Activated naive CD4-positive, alpha-beta T cell treated with anti-CD3 and anti-CD28 coated beads, Interleukin-2, amount 50 U/mL, for 72 hours (primary cell): ENCODE results near the gene C4orf36. TPM values are rescaled to one million over a fixed set of nuclear protein-coding genes. Genes with fewer than 3 reads are reported as not detected.

Source experiments
- ATAC-seq, 2 donors: fragments of 150-1000 bp; cut with Tn5 transposase; 2 replicates each; pipeline ENCODE4 v1.10.0; 2021; ENCODE audit warnings: mild to moderate bottlenecking in 2 of 2, moderate library complexity in 2 of 2
- DNase-seq, 2 donors: peaks; one replicate each; pipeline ENCODE4 v3.0.0; 2021 to 2022; ENCODE audit warnings: low spot score in 2 of 2
- H3K27ac Mint-ChIP-seq, 2 donors: one replicate each; pipeline ENCODE4 v1.8.0; 2022; ENCODE audit warnings: mild to moderate bottlenecking in 2 of 2, mixed read lengths in 2 of 2
- H3K36me3 Mint-ChIP-seq, 2 donors: one replicate each; pipeline ENCODE4 v1.8.0; 2022; ENCODE audit warnings: mixed read lengths in 2 of 2
- H3K9me3 Mint-ChIP-seq, 2 donors: one replicate each; pipeline ENCODE4 v1.8.0; 2022; ENCODE audit warnings: mixed read lengths in 2 of 2
- total RNA-seq, 2 donors: library from RNA; stranded (reverse); gene quantifications; one replicate each; pipeline ENCODE4 v1.2.3, GENCODE V29; 2022

Gene C4orf36
- total RNA-seq, 2 donors from 2014 or later: not detected

GRCh38 chr4:86845593-86845992 lies 46.6 kb downstream of the C4orf36 start:
- no peak for ATAC-seq
- Mint-ChIP-seq H3K36me3 (no peaks in the 10 kb centered on the region), H3K9me3 (no peaks in the 10 kb centered on the region), H3K27ac (no peak overlapping the region)
- DNase-seq: no peak

DNA sequence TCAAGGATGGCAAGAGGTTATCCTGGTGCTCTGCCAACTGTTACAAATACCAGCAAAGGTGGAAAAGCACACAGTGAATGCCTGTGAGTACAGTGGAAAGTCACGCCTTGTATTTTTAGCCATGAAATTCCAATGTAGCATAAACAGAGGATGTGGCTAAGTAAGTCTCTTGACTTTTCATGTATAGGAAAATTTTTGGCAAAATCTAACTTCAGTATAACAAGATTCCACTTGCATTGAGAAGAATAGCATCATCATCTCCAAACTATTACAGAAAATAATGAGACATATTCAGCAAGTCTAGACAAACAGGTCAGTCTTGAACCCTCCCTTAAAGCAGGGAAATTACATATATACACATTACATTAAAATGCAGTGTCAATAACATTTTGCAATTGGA lies 50.9 kb downstream of the C4orf36 start:
- Mint-ChIP-seq H3K9me3 (no peaks in the 10 kb centered on the region), H3K27ac (no peak overlapping the region), H3K36me3 (no peaks in the 10 kb centered on the region)
- ATAC-seq (no peak), DNase-seq (no peak)

DNA sequence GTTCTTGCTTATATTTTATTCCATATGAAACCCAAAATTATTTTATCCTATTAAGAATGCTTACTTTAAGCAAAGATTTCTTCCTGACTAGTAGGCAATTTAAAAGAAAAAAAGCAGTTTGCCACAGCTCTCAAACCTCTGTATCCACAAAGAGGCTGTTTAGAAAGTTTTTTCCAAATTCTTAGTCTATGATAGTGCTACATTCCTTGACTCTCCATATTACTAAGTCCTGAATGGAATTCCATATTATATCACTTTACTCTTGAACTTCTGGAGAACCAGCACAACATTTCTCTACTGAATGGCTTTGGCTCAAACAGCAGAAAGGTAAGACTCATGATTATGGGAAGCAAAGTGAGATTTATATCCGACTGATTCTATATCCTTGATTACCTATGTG lies 51.4 kb downstream of the C4orf36 start:
- Mint-ChIP-seq H3K27ac (no peak overlapping the region), H3K9me3 (no peaks in the 10 kb centered on the region), H3K36me3 (no peaks in the 10 kb centered on the region)
- ATAC-seq (no peak), DNase-seq (no peak)

- Mint-ChIP-seq H3K27ac (no peak overlapping the region), H3K9me3 (no peaks in the 10 kb centered on the region), H3K36me3 (no peaks in the 10 kb centered on the region)
- no peak for ATAC-seq
- DNase-seq: no peak
Measured at GRCh38 chr4:86837691-86838503, 54.3 kb downstream of the C4orf36 start.

GRCh38 chr4:86835677-86836076 lies 56.5 kb downstream of the C4orf36 start:
- ATAC-seq: no peak
- H3K9me3 Mint-ChIP-seq: no peaks in the 10 kb centered on the region
- H3K27ac Mint-ChIP-seq: peak overlapping the region in 1 of 2 donors; percentile 26
- no peak for DNase-seq
- no peaks in the 10 kb centered on the region for H3K36me3 Mint-ChIP-seq

- DNase-seq (no peak), ATAC-seq (no peak)
- H3K36me3 Mint-ChIP-seq: no peaks in the 10 kb centered on the region
- no peak overlapping the region for H3K27ac Mint-ChIP-seq
- no peaks in the 10 kb centered on the region for H3K9me3 Mint-ChIP-seq
Measured at GRCh38 chr4:86834901-86835300, 57.3 kb downstream of the C4orf36 start.

DNA sequence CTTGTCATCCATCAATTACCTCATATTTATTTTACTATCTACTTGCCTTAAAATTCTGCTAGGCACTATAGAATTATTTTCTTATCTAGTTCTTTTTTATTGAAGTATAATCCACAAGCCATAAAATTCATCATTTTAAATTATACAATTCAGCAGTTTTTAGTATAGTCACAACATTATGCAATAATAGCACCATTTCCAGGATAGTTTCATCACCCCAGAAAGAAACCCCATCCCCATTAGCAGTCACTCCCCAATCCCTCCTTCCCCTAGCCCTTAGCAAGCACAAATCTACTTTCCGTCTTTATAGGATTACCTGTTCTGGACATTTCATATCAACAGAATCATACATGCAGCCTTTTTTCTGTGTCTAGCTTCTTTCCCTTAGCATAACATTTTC lies 58.6 kb downstream of the C4orf36 start:
- no peaks in the 10 kb centered on the region for H3K9me3 Mint-ChIP-seq
- no peak for ATAC-seq
- H3K36me3 Mint-ChIP-seq: no peaks in the 10 kb centered on the region
- no peak overlapping the region for H3K27ac Mint-ChIP-seq
- DNase-seq: no peak

DNA sequence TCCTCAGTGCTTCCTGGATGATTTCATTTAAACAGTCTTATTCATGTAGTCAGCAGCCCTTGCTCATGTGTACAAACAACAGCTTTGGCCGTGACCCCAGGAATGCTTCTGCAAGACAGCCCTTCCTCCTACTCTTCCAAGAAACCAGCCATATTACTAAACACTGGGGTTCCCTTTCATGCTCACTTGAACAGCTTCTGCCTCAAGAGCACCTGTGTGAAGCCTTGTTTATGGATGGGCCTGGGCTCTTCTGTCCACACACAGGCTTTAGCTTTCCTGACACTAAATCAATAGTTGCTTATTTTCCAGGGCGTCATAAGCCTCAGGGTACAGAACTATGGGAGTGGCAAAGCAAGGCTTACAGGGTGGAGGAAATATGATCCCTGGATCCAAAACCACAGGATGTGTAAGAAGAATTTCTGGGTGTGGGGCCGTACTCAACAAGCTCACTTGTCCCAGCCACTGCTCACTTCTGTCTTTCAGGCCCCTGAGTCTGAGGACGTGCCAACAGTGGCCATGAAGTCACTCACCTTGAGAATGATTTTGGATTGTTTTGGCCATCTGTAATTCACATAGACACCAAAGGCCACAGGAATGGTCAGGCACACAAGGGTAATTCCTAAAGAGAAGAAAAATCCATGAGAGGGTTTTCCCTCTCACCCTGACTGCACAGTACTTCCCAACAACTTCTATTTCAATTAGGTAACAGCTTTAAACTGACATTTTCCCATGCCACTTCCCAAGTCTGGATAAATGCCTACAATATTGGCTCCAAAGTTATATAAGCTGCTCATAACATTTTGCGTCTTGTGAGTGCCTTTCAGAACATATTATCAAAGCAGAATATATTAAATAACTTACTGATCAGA lies 60.7 kb downstream of the C4orf36 start:
- H3K36me3 Mint-ChIP-seq: no peaks in the 10 kb centered on the region
- H3K9me3 Mint-ChIP-seq: no peaks in the 10 kb centered on the region
- no peak for ATAC-seq
- no peak for DNase-seq
- no peak overlapping the region for H3K27ac Mint-ChIP-seq

Other genes starting within 250 kb of the C4orf36 start
- not detected for gene SLC10A6, start 43.0 kb downstream of the C4orf36 start, total RNA-seq
- 10 to 100 TPM; 41.5 to 71.7 TPM for gene AFF1, start 42.6 kb upstream of the C4orf36 start, total RNA-seq